Lung (tissue), 12 donors: ENCODE results near the gene WDR82. TPM values are rescaled to one million over a fixed set of nuclear protein-coding genes. Genes with fewer than 3 reads are reported as not detected.
A peak's percentile ranks its signal among the peaks of the same experiment; 100 is the strongest.

Experiments
- ATAC-seq: fragments of 200-7000 bp; cut with Tn5 transposase; one replicate; pipeline ENCODE4 v1.9.1; 2020; ENCODE audit warnings: moderate number of reproducible peaks; ENCODE audit not compliant: insufficient read depth, low FRiP score
- DNase-seq, 3 donors: peaks; one replicate each; pipeline ENCODE4 v3.0.0-alpha.2; 2013 to 2017
- H3K27ac ChIP-seq, 2 donors: one replicate each; pipeline ENCODE4 v1.5.1; 2013; ENCODE audit warnings: mild to moderate bottlenecking in 2 of 2, moderate library complexity in 2 of 2, control low read depth in 1 of 2, inconsistent platforms in 1 of 2, low read depth in 1 of 2, low read length in 1 of 2
- H3K27me3 ChIP-seq, 3 donors: one replicate each; pipeline ENCODE4 v1.5.1; 2013; ENCODE audit warnings: low read length in 2 of 3; ENCODE audit not compliant: control insufficient read depth in 3 of 3, insufficient read depth in 3 of 3
- H3K36me3 ChIP-seq, 4 donors: one replicate each; pipeline ENCODE4 v1.5.1; 2013; ENCODE audit warnings: low read length in 4 of 4, mild to moderate bottlenecking in 1 of 4, moderate library complexity in 1 of 4; ENCODE audit not compliant: control insufficient read depth in 4 of 4, insufficient read depth in 4 of 4
- H3K4me1 ChIP-seq, 5 donors: one replicate each; pipeline ENCODE4 v1.5.1; 2013; ENCODE audit warnings: low read length in 5 of 5, mild to moderate bottlenecking in 2 of 5, moderate library complexity in 1 of 5; ENCODE audit not compliant: control insufficient read depth in 5 of 5, insufficient read depth in 5 of 5
- H3K4me3 ChIP-seq: one replicate; pipeline ENCODE4 v1.5.1; 2013; ENCODE audit warnings: mild to moderate bottlenecking, control low read depth, moderate library complexity
- H3K9ac ChIP-seq, 2 donors: one replicate each; pipeline ENCODE4 v1.5.1; 2013; ENCODE audit warnings: low read length in 2 of 2, control low read depth in 1 of 2; ENCODE audit not compliant: insufficient read depth in 1 of 2
- H3K9me3 ChIP-seq, 4 donors: one replicate each; pipeline ENCODE4 v1.5.1; 2013; ENCODE audit warnings: low read length in 3 of 4, mild to moderate bottlenecking in 1 of 4, moderate library complexity in 1 of 4; ENCODE audit not compliant: control insufficient read depth in 4 of 4, insufficient read depth in 3 of 4
- WGBS, 2 donors: extraction: QIAGEN DNeasy Blood & Tissue Kit; methylation state at CpG; one replicate each; pipeline ENCODE4 v1.1.7; 2013; 5-methylcytosine and 5-hydroxymethylcytosine counted together
- polyA plus RNA-seq, 2 donors: library from polyadenylated mRNA; stranded (reverse); fragments of 200-250 nt; gene quantifications; one replicate each; pipeline ENCODE4 v1.2.1, GENCODE V29; 2013
- total RNA-seq, 2 donors: library from RNA; depleted of rRNA in 1 of 2; stranded (reverse); fragments of >200 nt in 1 of 2; gene quantifications; one replicate each; pipeline ENCODE4 v1.2.1, GENCODE V29; 2014 to 2021
- TF ChIP-seq, protein P1 (sequence below): IDR thresholded peaks from 2 replicates; pipeline ENCODE4 v1.5.1; 2012; ENCODE audit warnings: mild to moderate bottlenecking; ENCODE audit errors: control extremely low read depth, extremely low read depth
- donor health status: control.
- donor health status: control.
- donor health status: Bipolar disorder and iron deficiency.
- donor health status: healthy.
- donor health status: DM: yes; HTN: yes; CAD: no.

Gene WDR82
- total and polyA plus RNA-seq, 4 donors: 19.4 to 72.8 (median 51.1) TPM

DNA sequence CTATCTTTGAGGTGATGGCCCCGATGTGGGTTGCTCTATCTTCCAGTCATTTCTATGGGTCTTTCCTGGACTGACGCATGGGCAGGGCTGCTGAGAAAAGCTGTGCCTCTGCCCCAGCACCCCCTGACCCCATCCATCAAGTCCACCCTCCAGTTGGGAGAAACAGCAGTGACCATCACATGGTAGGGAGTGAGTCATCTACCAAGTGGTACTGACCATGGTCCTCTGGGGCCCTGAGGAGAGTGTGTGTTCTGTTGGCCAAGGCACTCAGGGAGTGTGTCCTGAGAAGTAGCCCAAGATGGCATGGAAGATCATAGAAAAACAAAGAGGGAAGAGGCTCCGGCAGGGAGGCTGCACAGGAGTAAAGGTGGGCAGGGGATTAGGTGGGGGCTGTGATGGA lies 36.0 kb upstream of the WDR82 start:
- no peaks in the 10 kb centered on the region for H3K9me3 ChIP-seq
- H3K4me1 ChIP-seq: peaks cover 0 to 21% (median 0%) of the 10 kb centered on the region in 5 donors
- WGBS, 2 donors: 88 to 100% methylated on average over 3 of the region's 3 CpGs
- DNase-seq: no peak
- H3K27ac ChIP-seq: no peak overlapping the region
- no peak overlapping the region for H3K9ac ChIP-seq
- peaks cover 0 to 4% (median 0%) of the 10 kb centered on the region in 3 donors for H3K27me3 ChIP-seq
- no peak for ATAC-seq
- TF ChIP-seq, protein P1, sequence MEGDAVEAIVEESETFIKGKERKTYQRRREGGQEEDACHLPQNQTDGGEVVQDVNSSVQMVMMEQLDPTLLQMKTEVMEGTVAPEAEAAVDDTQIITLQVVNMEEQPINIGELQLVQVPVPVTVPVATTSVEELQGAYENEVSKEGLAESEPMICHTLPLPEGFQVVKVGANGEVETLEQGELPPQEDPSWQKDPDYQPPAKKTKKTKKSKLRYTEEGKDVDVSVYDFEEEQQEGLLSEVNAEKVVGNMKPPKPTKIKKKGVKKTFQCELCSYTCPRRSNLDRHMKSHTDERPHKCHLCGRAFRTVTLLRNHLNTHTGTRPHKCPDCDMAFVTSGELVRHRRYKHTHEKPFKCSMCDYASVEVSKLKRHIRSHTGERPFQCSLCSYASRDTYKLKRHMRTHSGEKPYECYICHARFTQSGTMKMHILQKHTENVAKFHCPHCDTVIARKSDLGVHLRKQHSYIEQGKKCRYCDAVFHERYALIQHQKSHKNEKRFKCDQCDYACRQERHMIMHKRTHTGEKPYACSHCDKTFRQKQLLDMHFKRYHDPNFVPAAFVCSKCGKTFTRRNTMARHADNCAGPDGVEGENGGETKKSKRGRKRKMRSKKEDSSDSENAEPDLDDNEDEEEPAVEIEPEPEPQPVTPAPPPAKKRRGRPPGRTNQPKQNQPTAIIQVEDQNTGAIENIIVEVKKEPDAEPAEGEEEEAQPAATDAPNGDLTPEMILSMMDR: no peak
- H3K36me3 ChIP-seq: peaks cover 0 to 3% (median 0%) of the 10 kb centered on the region in 4 donors
- no peak overlapping the region for H3K4me3 ChIP-seq

DNA sequence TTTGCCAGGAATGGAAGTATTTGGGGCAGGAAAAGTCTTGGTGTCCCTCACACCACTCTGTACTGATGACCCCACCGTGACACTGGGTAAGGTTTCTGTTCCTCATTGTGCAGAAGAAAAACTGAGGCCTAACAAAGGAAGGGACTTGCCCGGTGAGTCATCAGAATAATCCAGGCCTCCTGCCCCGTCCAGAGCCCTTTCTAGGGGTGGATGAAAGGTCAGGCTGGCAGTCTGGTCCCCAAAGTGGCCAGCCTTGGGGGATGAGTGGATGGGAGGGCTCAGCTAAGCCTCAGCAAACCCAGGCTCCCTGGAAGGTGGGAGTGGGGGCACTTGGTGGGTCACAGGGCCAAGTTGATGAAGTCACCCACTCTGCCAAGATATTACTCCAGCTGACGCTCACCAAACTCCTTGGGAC lies 35.3 kb upstream of the WDR82 start:
- Histone ChIP-seq H3K9me3 (no peaks in the 10 kb centered on the region), H3K36me3 (peaks cover 0 to 3% (median 0%) of the 10 kb centered on the region in 4 donors), H3K27ac (peak overlapping the region in 1 of 2 donors; percentile 60), H3K4me3 (no peak overlapping the region), H3K9ac (no peak overlapping the region), H3K4me1 (peaks cover 0 to 21% (median 0%) of the 10 kb centered on the region in 5 donors), H3K27me3 (peaks cover 0 to 4% (median 0%) of the 10 kb centered on the region in 3 donors)
- ATAC-seq: peak; percentile 64
- no peak for DNase-seq
- TF ChIP-seq, protein P1: no peak
- WGBS, 2 donors: 47 to 63% methylated on average over 4 of the region's 4 CpGs

DNA sequence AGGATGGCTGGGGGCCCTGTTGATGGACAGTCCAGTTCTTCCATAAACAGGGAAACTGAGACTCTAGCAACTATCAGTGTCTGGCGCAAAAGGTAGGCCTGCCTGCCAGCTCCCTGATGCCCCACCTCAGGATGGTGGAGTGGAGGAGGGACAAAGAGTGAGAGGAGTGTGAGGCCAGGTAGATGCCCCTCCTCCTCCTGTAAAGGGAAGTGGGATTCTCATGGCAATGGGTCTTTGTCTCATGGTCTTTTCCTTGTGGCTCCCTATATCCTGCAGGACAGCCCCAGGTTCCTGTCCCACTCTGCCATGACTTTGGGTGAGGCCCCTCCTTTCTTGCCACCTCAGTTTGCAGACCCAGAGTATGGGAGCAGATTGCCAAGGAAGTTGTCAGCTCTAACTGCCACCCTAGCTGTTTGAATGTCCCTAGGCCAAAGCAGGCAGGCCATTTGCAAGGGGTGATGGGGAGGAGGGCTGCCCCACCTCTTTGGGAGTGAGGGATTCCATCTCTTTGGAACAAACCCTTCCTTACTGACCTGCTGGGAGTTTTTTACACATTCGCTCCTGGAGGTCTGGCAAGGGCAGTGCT lies 34.8 kb upstream of the WDR82 start:
- Histone ChIP-seq H3K9ac (no peak overlapping the region), H3K9me3 (no peaks in the 10 kb centered on the region), H3K4me3 (no peak overlapping the region), H3K27me3 (peaks cover 0 to 1% (median 0%) of the 10 kb centered on the region in 3 donors), H3K36me3 (peaks cover 0 to 3% (median 0%) of the 10 kb centered on the region in 4 donors), H3K27ac (peak overlapping the region in 1 of 2 donors; percentile 60), H3K4me1 (peaks cover 0 to 22% (median 0%) of the 10 kb centered on the region in 5 donors)
- no peak for ATAC-seq
- DNase-seq: no peak
- WGBS, 2 donors: 87 to 94% methylated on average over 2 of the region's 2 CpGs
- TF ChIP-seq, protein P1: no peak
